GM21515 (cell line): ENCODE measurements around the gene ZNRF1.
"Not testable (repeated sequence)": the region's sequence is repeated elsewhere in the genome, so short reads cannot be mapped to it uniquely, and the experiment has no call there.

Experiments
- ATAC-seq: cut with Tn5 transposase; IDR thresholded peaks from one replicate; pipeline ENCODE4 v1.9.1; 2021; ENCODE audit not compliant: unreplicated experiment

ZNRF1 gene

GRCh38 chr16:75026239-75026891, 27.5 kb downstream of the ZNRF1 start:
- not testable (repeated sequence) for ATAC-seq

GRCh38 chr16:75026892-75027391, 28.1 kb downstream of the ZNRF1 start:
- no peak for ATAC-seq

- no peak for ATAC-seq
These were observed 28.9 kb downstream of the ZNRF1 start for GRCh38 chr16:75027520-75028300.

DNA sequence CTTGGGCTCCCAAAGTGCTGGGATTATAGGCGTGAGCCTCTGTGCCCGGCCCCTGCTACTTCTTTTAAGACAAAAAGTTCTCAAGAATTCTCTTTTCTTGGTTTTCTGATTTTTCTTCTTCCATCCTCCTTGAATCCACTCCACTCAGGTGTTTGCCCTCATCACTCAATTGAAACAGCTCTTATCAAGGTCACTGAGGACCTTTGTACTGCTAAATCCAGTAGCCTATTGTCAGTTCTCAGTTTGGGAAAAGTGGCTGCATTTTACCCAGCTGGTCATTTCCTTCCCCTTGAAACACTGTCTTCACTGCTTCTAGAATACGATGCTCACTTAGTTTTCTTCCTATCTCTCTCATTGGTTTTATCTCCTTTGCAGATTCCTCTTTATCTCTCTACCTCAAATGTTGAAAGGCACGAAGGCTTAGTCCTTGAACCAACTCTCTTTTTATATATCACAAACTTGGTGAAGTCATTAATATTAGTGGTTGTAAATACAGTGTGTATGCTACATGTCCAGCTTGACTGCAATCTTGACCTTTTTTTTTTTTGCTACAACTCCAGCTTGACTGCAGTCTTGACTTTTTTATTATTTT, 29.8 kb downstream of the ZNRF1 start:
- no peak for ATAC-seq

DNA sequence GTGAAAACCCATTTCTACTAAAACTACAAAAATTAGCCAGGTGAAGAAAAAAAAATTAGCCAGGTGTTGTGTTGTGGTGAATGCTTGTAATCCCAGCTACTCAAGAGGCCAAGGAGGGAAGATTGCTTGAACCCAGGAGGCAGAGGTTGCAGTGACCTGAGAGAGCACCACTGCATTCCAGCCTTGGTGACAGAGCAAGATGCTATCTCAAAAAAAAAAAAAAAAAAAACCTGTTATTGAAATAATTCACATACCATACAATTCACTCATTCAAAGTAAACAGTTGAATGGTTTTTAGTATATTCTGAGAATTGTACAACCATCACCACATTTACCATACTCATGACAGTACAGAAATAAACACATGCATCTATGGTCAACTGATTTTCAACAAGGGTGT, 31.0 kb downstream of the ZNRF1 start:
- ATAC-seq, result no peak

- no peak for ATAC-seq
These were observed 33.8 kb downstream of the ZNRF1 start for GRCh38 chr16:75032655-75033054.

- no peak for ATAC-seq
These were observed 36.7 kb downstream of the ZNRF1 start for GRCh38 chr16:75035410-75035968.

DNA sequence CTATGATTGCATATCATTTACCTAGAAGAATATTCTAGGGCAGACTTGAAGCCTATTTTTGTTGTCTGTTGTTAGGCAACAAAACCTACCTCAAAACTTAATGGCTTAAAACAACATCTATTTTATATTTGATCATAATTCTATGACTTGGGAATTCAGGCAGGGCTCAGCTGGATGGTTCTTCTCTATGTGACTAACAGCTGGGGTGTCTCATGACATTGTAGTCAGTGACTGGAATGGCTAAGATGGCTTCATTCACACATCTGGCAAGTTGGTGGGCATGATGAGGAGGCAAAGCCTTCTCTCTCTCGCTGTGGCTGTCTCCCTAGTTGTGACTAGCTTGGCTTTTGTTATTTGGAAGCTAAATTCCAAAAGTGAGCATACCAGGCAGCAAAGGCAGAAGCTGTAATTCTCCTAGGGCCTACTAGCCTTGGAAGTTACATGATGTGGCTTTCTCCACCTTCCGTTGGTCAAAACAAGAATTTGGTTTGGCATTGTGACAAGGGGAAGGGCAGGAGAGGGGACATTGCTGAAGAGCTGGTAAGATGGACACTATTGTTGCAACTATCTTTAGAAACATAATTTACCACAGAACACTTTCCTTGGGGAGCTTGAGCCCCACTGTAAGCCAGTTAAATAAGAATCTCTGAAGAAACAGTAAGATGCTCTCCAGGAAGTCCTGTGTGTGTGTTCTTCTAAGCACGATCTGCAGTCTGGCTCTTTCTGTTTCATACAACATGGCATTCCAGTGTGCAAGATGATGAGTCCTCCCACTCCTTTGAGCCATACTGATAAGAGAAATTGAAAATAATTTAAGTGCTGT, 39.4 kb downstream of the ZNRF1 start:
- no peak for ATAC-seq

- ATAC-seq, result no peak
These were observed 41.1 kb downstream of the ZNRF1 start for GRCh38 chr16:75039941-75040340.

DNA sequence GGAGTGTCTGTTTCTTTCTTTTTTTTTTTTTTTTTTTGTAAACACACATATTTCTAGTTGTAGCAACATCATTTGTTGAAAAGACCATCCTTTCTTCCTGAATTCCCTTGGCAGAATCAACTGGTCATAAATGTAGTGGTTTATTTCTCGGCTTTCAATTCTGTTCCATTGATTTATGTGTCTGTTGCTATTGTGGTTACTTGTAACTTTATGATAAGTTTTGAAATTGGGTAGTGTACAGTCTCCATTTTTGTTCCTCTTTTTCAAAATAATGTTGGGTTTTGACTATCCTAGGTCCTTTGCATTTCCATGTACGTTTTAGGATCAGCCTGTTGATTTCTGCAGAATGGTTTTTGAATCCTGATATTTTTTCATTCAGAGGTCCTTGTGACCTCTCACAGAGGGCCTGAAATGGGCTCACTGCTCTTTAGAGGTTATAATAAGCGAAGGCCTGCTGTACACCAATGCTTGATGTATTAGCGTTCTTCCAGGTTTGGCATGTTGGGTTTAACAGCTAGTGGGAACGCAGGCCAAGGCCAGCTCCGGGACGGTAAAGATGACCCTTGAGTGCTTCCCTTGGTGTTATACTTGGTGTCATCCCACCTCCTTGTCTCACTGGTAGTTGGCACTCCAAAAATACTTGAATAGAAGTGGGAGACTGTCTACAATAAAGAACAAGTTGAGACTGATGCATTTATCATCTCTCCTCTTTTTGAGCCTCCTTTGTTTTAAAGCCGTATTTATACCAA, 43.8 kb downstream of the ZNRF1 start:
- ATAC-seq, result no peak

DNA sequence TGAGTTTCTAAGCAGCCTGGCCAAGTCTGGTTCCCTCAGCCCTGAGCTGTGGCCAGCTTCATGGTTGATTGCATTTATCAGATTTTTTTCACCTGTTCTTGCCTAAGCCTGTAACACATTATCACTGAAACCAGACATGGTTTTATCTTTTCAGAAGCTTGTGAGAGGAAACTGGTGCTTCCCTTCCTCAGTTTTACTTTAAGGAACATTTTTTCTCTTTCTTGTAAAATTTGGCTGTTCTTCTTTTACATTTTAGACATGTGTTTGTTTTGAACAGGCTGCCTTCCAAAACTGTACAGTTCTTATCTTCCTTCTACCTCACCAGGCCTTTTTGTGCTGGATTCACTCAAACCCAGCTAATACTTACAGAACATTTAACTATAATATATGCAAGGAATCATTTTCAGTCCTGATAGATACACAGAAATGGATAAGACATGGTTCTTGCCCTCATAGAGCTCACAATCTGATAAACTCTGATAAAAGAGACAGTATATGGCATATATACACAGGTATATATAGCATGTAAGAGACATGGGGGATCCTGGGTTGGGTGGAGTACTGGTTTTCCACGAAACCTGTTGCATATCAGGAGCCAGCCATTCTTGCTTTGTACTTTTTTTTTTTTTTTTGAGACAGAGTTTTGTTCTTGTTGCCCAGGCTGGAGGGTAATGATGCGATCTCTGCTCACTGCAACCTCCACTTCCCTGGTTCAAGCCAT, 44.5 kb downstream of the ZNRF1 start:
- ATAC-seq, result no peak

GRCh38 chr16:75044800-75045361, 46.1 kb downstream of the ZNRF1 start:
- no peak for ATAC-seq

GRCh38 chr16:75045424-75045823, 46.6 kb downstream of the ZNRF1 start:
- ATAC-seq, result no peak

- no peak for ATAC-seq
These were observed 49.2 kb downstream of the ZNRF1 start for GRCh38 chr16:75048054-75048453.

DNA sequence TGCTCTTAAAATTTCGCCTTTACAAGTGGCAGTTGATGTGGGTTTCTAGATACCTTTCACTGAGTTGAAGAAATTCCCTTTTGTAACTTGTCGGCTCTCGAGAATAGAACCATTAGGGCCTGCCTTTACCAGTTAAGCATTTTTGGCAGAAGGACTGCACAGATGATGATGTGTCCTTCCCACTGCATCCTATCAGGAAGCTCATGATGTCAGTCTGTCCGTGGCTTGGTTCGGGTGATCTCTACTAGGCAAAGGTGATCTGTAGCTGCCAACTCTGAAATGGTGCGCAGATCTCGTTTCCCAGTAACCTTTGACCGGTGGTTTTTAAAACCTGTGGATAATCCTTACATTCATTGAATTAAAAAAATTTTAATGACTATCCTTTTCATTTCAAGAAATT, 49.7 kb downstream of the ZNRF1 start:
- ATAC-seq, result no peak

- ATAC-seq, result no peak
These were observed 53.8 kb downstream of the ZNRF1 start for GRCh38 chr16:75052481-75053202.

- no peak for ATAC-seq
These were observed 55.1 kb downstream of the ZNRF1 start for GRCh38 chr16:75053791-75054555.

GRCh38 chr16:75054556-75054947, 55.7 kb downstream of the ZNRF1 start:
- no peak for ATAC-seq
